Esophagus muscularis mucosa (tissue), 4 donors: ENCODE measurements around the gene BIK.

ENCODE experiments used
- EP300 ChIP-seq: sonication (generic); formaldehyde crosslinking; IDR thresholded peaks from one replicate; pipeline ENCODE4 v1.6.1; 2017; ENCODE audit warnings: antibody characterized with exemption
- POLR2A ChIP-seq: fragments of 450-650 bp; IDR thresholded peaks from one replicate; pipeline ENCODE4 v1.6.1; 2017; ENCODE audit warnings: antibody characterized with exemption, moderate library complexity, mild to moderate bottlenecking, low read depth
- POLR2AphosphoS5 ChIP-seq, 2 donors: sonication (generic); formaldehyde crosslinking; IDR thresholded peaks; one replicate each; pipeline ENCODE4 v1.6.1; 2017; ENCODE audit warnings: antibody characterized with exemption in 2 of 2
- TF ChIP-seq, protein P1 (sequence below), 3 experiments: fragments of 200-600 bp in 2 of 3; fragments of 450-650 bp in 1 of 3; sonication (generic) in 2 of 3; IDR thresholded peaks; one replicate each; pipeline ENCODE4 v1.5.1; 2017 to 2019; ENCODE audit warnings: antibody characterized with exemption in 3 of 3, mild to moderate bottlenecking in 2 of 3, moderate library complexity in 1 of 3

DNA sequence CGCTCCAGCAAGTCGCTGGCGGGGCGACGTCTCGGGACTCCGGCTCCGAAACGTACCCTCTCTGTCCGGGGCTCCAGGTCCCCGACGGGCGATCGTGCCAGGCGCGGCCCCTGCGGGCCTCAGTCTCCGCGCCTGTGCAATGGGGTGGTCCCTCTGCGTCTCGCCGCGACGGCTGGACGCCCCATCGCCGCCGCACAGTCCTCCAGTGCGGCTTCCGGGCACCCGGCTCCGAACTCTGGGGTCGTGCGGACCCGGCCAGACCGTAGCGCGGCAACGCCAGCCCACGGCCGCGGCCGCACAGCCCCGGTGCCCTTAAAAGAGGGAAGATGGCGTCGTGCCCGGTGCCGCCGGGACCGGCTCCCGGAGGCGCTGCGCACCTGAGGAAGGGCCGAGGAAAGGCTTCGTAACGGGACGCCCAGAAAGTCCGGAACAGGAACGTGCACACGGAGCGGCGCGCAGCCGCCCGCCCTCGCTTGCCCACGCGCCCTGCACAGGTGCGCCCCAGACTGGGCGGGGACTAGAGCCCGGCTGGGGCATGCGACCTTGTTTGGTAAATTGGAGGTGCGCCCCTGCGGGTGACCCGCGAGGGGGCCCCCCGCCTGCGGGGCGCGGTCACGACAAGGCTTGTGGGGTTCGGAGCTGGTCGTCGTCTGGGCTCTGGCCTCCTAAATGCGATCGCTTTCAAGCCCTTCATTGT is 525 bp downstream of the BIK start:
- TF ChIP-seq, protein P1, sequence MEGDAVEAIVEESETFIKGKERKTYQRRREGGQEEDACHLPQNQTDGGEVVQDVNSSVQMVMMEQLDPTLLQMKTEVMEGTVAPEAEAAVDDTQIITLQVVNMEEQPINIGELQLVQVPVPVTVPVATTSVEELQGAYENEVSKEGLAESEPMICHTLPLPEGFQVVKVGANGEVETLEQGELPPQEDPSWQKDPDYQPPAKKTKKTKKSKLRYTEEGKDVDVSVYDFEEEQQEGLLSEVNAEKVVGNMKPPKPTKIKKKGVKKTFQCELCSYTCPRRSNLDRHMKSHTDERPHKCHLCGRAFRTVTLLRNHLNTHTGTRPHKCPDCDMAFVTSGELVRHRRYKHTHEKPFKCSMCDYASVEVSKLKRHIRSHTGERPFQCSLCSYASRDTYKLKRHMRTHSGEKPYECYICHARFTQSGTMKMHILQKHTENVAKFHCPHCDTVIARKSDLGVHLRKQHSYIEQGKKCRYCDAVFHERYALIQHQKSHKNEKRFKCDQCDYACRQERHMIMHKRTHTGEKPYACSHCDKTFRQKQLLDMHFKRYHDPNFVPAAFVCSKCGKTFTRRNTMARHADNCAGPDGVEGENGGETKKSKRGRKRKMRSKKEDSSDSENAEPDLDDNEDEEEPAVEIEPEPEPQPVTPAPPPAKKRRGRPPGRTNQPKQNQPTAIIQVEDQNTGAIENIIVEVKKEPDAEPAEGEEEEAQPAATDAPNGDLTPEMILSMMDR (IDR thresholded peaks at IDR 0.05), result no peak
- TF ChIP-seq POLR2A, result no peak
- no peak for TF ChIP-seq POLR2AphosphoS5 (IDR thresholded peaks at IDR 0.05)
- TF ChIP-seq EP300, result no peak
